H9 (cell line): ENCODE measurements around the gene PRKCZ. TPM values are rescaled to one million over a fixed set of nuclear protein-coding genes. Genes with fewer than 3 reads are reported as not detected.

Experiments
- DNase-seq: peaks from one replicate; pipeline ENCODE4 v3.0.0-alpha.2; 2017
- H2AFZ ChIP-seq: one replicate; pipeline ENCODE4 v1.6.1; 2013; ENCODE audit warnings: mild to moderate bottlenecking, low read length, control low read depth, moderate library complexity
- H2AK5ac ChIP-seq: 2 replicates; pipeline ENCODE4 v1.6.1; 2013; ENCODE audit warnings: low read length, control low read depth, mixed read lengths; ENCODE audit not compliant: insufficient read length
- H2BK120ac ChIP-seq: one replicate; pipeline ENCODE4 v1.6.1; 2013; ENCODE audit warnings: low read depth, mild to moderate bottlenecking, low read length, control low read depth, inconsistent platforms; ENCODE audit not compliant: poor library complexity, severe bottlenecking
- H2BK12ac ChIP-seq: 2 replicates; pipeline ENCODE4 v1.6.1; 2013; ENCODE audit warnings: low read length, control low read depth, mixed read lengths, low read depth; ENCODE audit not compliant: insufficient read length
- H2BK15ac ChIP-seq: 2 replicates; pipeline ENCODE4 v1.6.1; 2013; ENCODE audit warnings: low read depth, low read length, control low read depth
- H2BK20ac ChIP-seq: one replicate; pipeline ENCODE4 v1.6.1; 2013; ENCODE audit warnings: low read depth, mild to moderate bottlenecking, low read length, control low read depth, inconsistent platforms; ENCODE audit not compliant: poor library complexity, severe bottlenecking
- H2BK5ac ChIP-seq: 2 replicates; pipeline ENCODE4 v1.6.1; 2013; ENCODE audit warnings: low read length, control low read depth, mixed read lengths; ENCODE audit not compliant: insufficient read length
- H3K14ac ChIP-seq: 2 replicates; pipeline ENCODE4 v1.6.1; 2013; ENCODE audit warnings: low read length, control low read depth; ENCODE audit not compliant: insufficient read depth
- H3K18ac ChIP-seq: 2 replicates; pipeline ENCODE4 v1.6.1; 2013; ENCODE audit warnings: low read depth, mild to moderate bottlenecking, mixed read lengths, low read length, control low read depth; ENCODE audit not compliant: insufficient read length
- H3K23ac ChIP-seq: 2 replicates; pipeline ENCODE4 v1.6.1; 2013; ENCODE audit warnings: low read length, control low read depth, mixed read lengths, low read depth; ENCODE audit not compliant: insufficient read length
- H3K23me2 ChIP-seq: 2 replicates; pipeline ENCODE4 v1.6.1; 2013; ENCODE audit warnings: low read depth, mild to moderate bottlenecking, mixed read lengths, low read length, control low read depth; ENCODE audit not compliant: insufficient read length, poor library complexity, severe bottlenecking
- H3K27ac ChIP-seq: 2 replicates; pipeline ENCODE4 v1.5.1; 2013; ENCODE audit warnings: low read length, control low read depth, mixed read lengths, low read depth; ENCODE audit not compliant: insufficient read length
- H3K27me3 ChIP-seq: 2 replicates; pipeline ENCODE4 v1.6.1; 2013; ENCODE audit warnings: low read length, control low read depth, inconsistent platforms; ENCODE audit not compliant: insufficient read depth
- H3K4ac ChIP-seq: 2 replicates; pipeline ENCODE4 v1.6.1; 2013; ENCODE audit warnings: low read depth, mild to moderate bottlenecking, control low read depth, inconsistent platforms, low read length, moderate library complexity
- H3K4me1 ChIP-seq: 2 replicates; pipeline ENCODE4 v1.6.1; 2013; ENCODE audit warnings: low read length, control low read depth, inconsistent platforms; ENCODE audit not compliant: insufficient read depth
- H3K4me2 ChIP-seq: 2 replicates; pipeline ENCODE4 v1.6.1; 2013; ENCODE audit warnings: low read length, control low read depth, mixed read lengths; ENCODE audit not compliant: insufficient read length, insufficient read depth
- H3K56ac ChIP-seq: 2 replicates; pipeline ENCODE4 v1.6.1; 2013; ENCODE audit warnings: low read depth, mild to moderate bottlenecking, mixed read lengths, low read length, control low read depth; ENCODE audit not compliant: insufficient read length
- H3K79me1 ChIP-seq: 2 replicates; pipeline ENCODE4 v1.6.1; 2013; ENCODE audit warnings: low read depth, mild to moderate bottlenecking, moderate library complexity, low read length, control low read depth, inconsistent platforms; ENCODE audit not compliant: insufficient read depth, poor library complexity, severe bottlenecking
- H3K79me2 ChIP-seq: 2 replicates; pipeline ENCODE4 v1.6.1; 2013; ENCODE audit warnings: low read length, control low read depth, inconsistent platforms; ENCODE audit not compliant: insufficient read depth
- H3K9ac ChIP-seq: 2 replicates; pipeline ENCODE4 v1.6.1; 2013; ENCODE audit warnings: low read length, control low read depth, mixed read lengths; ENCODE audit not compliant: insufficient read length; ENCODE audit errors: extremely low read depth
- H3K9me3 ChIP-seq: one replicate; pipeline ENCODE4 v1.6.1; 2013; ENCODE audit warnings: low read depth, low read length, inconsistent platforms; ENCODE audit not compliant: control insufficient read depth
- H3T11ph ChIP-seq: one replicate; pipeline ENCODE4 v1.6.1; 2013; ENCODE audit warnings: mild to moderate bottlenecking, low read length, control low read depth, inconsistent platforms
- H4K20me1 ChIP-seq: one replicate; pipeline ENCODE4 v1.6.1; 2013; ENCODE audit not compliant: control insufficient read depth, insufficient read length, insufficient read depth
- H4K5ac ChIP-seq: 2 replicates; pipeline ENCODE4 v1.6.1; 2013; ENCODE audit warnings: low read depth, mild to moderate bottlenecking, mixed read lengths, low read length, control low read depth; ENCODE audit not compliant: insufficient read length
- H4K8ac ChIP-seq: replicated peaks from 2 replicates; pipeline ENCODE4 v1.6.1; 2013; ENCODE audit warnings: low read length, control low read depth, mixed read lengths, low read depth; ENCODE audit not compliant: insufficient read length
- H4K91ac ChIP-seq: 2 replicates; pipeline ENCODE4 v1.6.1; 2013; ENCODE audit warnings: low read depth, mild to moderate bottlenecking, moderate library complexity, mixed read lengths, low read length, control low read depth; ENCODE audit not compliant: insufficient read length
- H3K27ac Mint-ChIP-seq, 3 experiments: 2 replicates in 2 of 3; 3 replicates in 1 of 3; pipeline ENCODE4 v1.8.0; 2020 to 2021; ENCODE audit warnings: mixed read lengths in 3 of 3, mild to moderate bottlenecking in 1 of 3, moderate library complexity in 1 of 3
- H3K27me3 Mint-ChIP-seq: 2 replicates; pipeline ENCODE4 v1.8.0; 2021; ENCODE audit warnings: low read depth, mild to moderate bottlenecking, moderate library complexity, mixed read lengths
- H3K36me3 Mint-ChIP-seq, 3 experiments: 2 replicates in 2 of 3; 3 replicates in 1 of 3; pipeline ENCODE4 v1.8.0; 2020 to 2021; ENCODE audit warnings: low read depth in 3 of 3, mixed read lengths in 3 of 3; ENCODE audit not compliant: insufficient read depth in 1 of 3
- H3K4me1 Mint-ChIP-seq, 2 experiments: 2 replicates each; pipeline ENCODE4 v1.8.0; 2020; ENCODE audit warnings: mixed read lengths in 2 of 2
- H3K4me3 Mint-ChIP-seq, 2 experiments: 2 replicates in 1 of 2; 3 replicates in 1 of 2; pipeline ENCODE4 v1.8.0; 2020 to 2021; ENCODE audit warnings: mild to moderate bottlenecking in 2 of 2, mixed read lengths in 2 of 2, moderate library complexity in 1 of 2
- H3K9me3 Mint-ChIP-seq, 2 experiments: 2 replicates in 1 of 2; 3 replicates in 1 of 2; pipeline ENCODE4 v1.8.0; 2020; ENCODE audit warnings: mild to moderate bottlenecking in 2 of 2, mixed read lengths in 2 of 2, moderate library complexity in 1 of 2
- WGBS: extraction: QIAGEN DNeasy Blood & Tissue Kit; methylation state at CpG from one replicate; pipeline ENCODE4 v1.1.7; 2013; ENCODE audit warnings: missing lambda C conversion rate, low lambda C conversion rate, mixed read lengths; ENCODE audit not compliant: insufficient read length; ENCODE audit errors: extremely low coverage; 5-methylcytosine and 5-hydroxymethylcytosine counted together
- total RNA-seq: library from RNA; stranded (reverse); gene quantifications from 2 replicates; pipeline ENCODE4 v1.2.1, GENCODE V29; 2021
- TF ChIP-seq, protein P1 (sequence below): fragments of 200-600 bp; sonication (generic); conservative IDR thresholded peaks from 3 replicates; pipeline ENCODE4 v1.8.0; 2021; ENCODE audit warnings: antibody characterized with exemption, mild to moderate bottlenecking

PRKCZ gene
- total RNA-seq, 1 experiment from 2014 or later = 48.4 TPM

GRCh38 chr1:2087766-2088165 is 37.6 kb downstream of the PRKCZ start:
- H3K79me2 ChIP-seq = no peaks in the 10 kb centered on the region
- no peak overlapping the region for H3K14ac ChIP-seq
- no peaks in the 10 kb centered on the region for H3K27me3 ChIP-seq
- H3K79me1 ChIP-seq = no peaks in the 10 kb centered on the region
- Mint-ChIP-seq H3K27ac (no peak overlapping the region), H3K27me3 (no peaks in the 10 kb centered on the region), H3K4me1 (peaks cover 10 to 27% of the 10 kb centered on the region in 2 experiments), H3K9me3 (no peaks in the 10 kb centered on the region), H3K4me3 (no peak overlapping the region), H3K36me3 (peaks cover 0 to 3% (median 0%) of the 10 kb centered on the region in 3 experiments; a peak in 2 of 7 replicates)
- no peak overlapping the region for H2BK120ac ChIP-seq
- no peak overlapping the region for H2BK12ac ChIP-seq
- H4K8ac ChIP-seq = no peak overlapping the region
- DNase-seq = no peak
- H3K9ac ChIP-seq = no peak overlapping the region
- H3K56ac ChIP-seq = no peak overlapping the region
- no peak overlapping the region for H4K91ac ChIP-seq
- no peak overlapping the region for H2BK15ac ChIP-seq
- H2AK5ac ChIP-seq = no peak overlapping the region
- TF ChIP-seq, protein P1, sequence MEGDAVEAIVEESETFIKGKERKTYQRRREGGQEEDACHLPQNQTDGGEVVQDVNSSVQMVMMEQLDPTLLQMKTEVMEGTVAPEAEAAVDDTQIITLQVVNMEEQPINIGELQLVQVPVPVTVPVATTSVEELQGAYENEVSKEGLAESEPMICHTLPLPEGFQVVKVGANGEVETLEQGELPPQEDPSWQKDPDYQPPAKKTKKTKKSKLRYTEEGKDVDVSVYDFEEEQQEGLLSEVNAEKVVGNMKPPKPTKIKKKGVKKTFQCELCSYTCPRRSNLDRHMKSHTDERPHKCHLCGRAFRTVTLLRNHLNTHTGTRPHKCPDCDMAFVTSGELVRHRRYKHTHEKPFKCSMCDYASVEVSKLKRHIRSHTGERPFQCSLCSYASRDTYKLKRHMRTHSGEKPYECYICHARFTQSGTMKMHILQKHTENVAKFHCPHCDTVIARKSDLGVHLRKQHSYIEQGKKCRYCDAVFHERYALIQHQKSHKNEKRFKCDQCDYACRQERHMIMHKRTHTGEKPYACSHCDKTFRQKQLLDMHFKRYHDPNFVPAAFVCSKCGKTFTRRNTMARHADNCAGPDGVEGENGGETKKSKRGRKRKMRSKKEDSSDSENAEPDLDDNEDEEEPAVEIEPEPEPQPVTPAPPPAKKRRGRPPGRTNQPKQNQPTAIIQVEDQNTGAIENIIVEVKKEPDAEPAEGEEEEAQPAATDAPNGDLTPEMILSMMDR = no peak
- no peaks in the 10 kb centered on the region for H3K4me1 ChIP-seq
- H3K9me3 ChIP-seq = no peaks in the 10 kb centered on the region
- no peaks in the 10 kb centered on the region for H3K23me2 ChIP-seq
- H3K4me2 ChIP-seq = no peak overlapping the region
- H2BK20ac ChIP-seq = no peak overlapping the region
- no peak overlapping the region for H3K27ac ChIP-seq
- no peak overlapping the region for H3K23ac ChIP-seq
- H3K18ac ChIP-seq = no peak overlapping the region
- no peak overlapping the region for H3K4ac ChIP-seq
- no peak overlapping the region for H3T11ph ChIP-seq
- H4K20me1 ChIP-seq = no peaks in the 10 kb centered on the region
- no CpG with 5 or more reads among the region's 21 CpGs for WGBS
- no peak overlapping the region for H2BK5ac ChIP-seq
- no peak overlapping the region for H2AFZ ChIP-seq
- no peak overlapping the region for H4K5ac ChIP-seq
